Measurements from ENCODE around the gene TMEM81. TPM values are rescaled to one million over a fixed set of nuclear protein-coding genes. Genes with fewer than 3 reads are reported as not detected.

Gene TMEM81
- total and polyA plus RNA-seq, 10 of the 15 experiments (the other 5 are each of a cell fraction or from before 2014, with no cell fraction given): 0.62 to 2.2 (median 1.1) TPM

DNA sequence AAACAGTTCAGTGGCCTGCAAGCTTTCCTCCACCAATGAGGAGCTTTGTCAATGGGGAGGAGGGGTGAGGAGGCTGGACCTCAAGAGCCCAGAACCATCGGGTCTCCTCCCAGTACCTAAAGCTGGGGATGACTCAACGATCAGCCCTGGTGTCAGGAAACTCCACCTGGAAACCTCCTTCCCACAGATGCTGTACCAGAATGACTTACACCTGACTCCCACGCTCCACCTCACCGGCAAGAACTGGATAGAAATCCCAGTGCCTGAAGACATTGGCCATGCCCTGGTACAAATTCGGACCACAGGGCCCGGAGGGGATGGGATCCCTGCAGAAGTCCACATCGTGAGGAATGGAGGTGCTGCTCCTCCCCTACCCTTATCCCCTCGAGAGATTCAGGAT, 11.4 kb downstream of the TMEM81 start:
- H3K4me2 ChIP-seq (ENCODE audit: control insufficient read depth, insufficient read depth): no peak overlapping the region
- no peak overlapping the region for H3K27ac ChIP-seq (ENCODE audit: control insufficient read depth, insufficient read depth)
- no TSS peak for BruUV-seq (replicated peaks)
- no peaks in the 10 kb centered on the region for H3K36me3 ChIP-seq (ENCODE audit: control insufficient read depth in 2 of 2, insufficient read depth in 2 of 2, low read length in 1 of 2)
- ChIA-PET RAD21 (ENCODE audit: unreplicated experiment) (interaction anchor here (0.5 to 1.0 kb wide), 3 partner anchors 11 to 183 kb away, joined by 3 read pairs; no protein-coding TSS in a partner anchor), SMC1A (ENCODE audit: uncharacterized antibody, unreplicated experiment) (interaction anchor here (1.0 kb wide), 1 partner anchor 11 kb away, joined by 3 read pairs; no protein-coding TSS in a partner anchor), POLR2A (no interaction called here), CTCF (interaction anchor here (1.6 to 8.9 kb wide), 2 partner anchors 11 to 184 kb away, joined by 4 to 65 read pairs; no protein-coding TSS in a partner anchor)
- H3K4me1 ChIP-seq (ENCODE audit: control insufficient read depth, insufficient read depth, low read length): no peaks in the 10 kb centered on the region
- H3K9ac ChIP-seq (ENCODE audit: control insufficient read depth, insufficient read depth, low read length): no peak overlapping the region
- H4K20me1 ChIP-seq (ENCODE audit: control insufficient read depth, insufficient read depth): no peaks in the 10 kb centered on the region
- no peak overlapping the region for H3K4me3 ChIP-seq
- WGBS (ENCODE audit: insufficient coverage, insufficient replicate concordance, low lambda C conversion rate, missing lambda C conversion rate): 13% methylated on average over 8 of the region's 8 CpGs
- FAIRE-seq (no peak), ATAC-seq (no peak), DNase-seq (ENCODE audit: low read depth, low spot score) (no peak)
- no peaks in the 10 kb centered on the region for H3K27me3 ChIP-seq (replicated peaks in 1 of 2; ENCODE audit: control insufficient read depth in 2 of 2, insufficient read depth in 2 of 2, low read length in 1 of 2)
- intact Hi-C loops (cut with micrococcal nuclease; ENCODE audit: unreplicated experiment): no loop called here
- H2AFZ ChIP-seq (ENCODE audit: control insufficient read depth, low read depth, low read length): no peak overlapping the region
- H3K79me2 ChIP-seq (ENCODE audit: control insufficient read depth, insufficient read depth, low read length): no peaks in the 10 kb centered on the region
- no peaks in the 10 kb centered on the region for H3K9me3 ChIP-seq (replicated peaks; ENCODE audit: control insufficient read depth, insufficient read depth, low read length)
- TF ChIP-seq SREBF1 (IDR thresholded peaks at IDR 0.05; ENCODE audit: low read length): no peak
- TF ChIP-seq SMARCA5 (IDR thresholded peaks at IDR 0.05): no peak
- no peak for TF ChIP-seq EGR1 (IDR thresholded peaks at IDR 0.05; ENCODE audit: borderline replicate concordance in 1 of 2, low read depth in 2 of 2, low read length in 2 of 2)
- TF ChIP-seq, protein P1, sequence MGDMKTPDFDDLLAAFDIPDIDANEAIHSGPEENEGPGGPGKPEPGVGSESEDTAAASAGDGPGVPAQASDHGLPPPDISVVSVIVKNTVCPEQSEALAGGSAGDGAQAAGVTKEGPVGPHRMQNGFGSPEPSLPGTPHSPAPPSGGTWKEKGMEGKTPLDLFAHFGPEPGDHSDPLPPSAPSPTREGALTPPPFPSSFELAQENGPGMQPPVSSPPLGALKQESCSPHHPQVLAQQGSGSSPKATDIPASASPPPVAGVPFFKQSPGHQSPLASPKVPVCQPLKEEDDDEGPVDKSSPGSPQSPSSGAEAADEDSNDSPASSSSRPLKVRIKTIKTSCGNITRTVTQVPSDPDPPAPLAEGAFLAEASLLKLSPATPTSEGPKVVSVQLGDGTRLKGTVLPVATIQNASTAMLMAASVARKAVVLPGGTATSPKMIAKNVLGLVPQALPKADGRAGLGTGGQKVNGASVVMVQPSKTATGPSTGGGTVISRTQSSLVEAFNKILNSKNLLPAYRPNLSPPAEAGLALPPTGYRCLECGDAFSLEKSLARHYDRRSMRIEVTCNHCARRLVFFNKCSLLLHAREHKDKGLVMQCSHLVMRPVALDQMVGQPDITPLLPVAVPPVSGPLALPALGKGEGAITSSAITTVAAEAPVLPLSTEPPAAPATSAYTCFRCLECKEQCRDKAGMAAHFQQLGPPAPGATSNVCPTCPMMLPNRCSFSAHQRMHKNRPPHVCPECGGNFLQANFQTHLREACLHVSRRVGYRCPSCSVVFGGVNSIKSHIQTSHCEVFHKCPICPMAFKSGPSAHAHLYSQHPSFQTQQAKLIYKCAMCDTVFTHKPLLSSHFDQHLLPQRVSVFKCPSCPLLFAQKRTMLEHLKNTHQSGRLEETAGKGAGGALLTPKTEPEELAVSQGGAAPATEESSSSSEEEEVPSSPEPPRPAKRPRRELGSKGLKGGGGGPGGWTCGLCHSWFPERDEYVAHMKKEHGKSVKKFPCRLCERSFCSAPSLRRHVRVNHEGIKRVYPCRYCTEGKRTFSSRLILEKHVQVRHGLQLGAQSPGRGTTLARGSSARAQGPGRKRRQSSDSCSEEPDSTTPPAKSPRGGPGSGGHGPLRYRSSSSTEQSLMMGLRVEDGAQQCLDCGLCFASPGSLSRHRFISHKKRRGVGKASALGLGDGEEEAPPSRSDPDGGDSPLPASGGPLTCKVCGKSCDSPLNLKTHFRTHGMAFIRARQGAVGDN (IDR thresholded peaks at IDR 0.05): no peak
- TF ChIP-seq KDM1A (IDR thresholded peaks at IDR 0.05; ENCODE audit: borderline replicate concordance): no peak
- TF ChIP-seq POLR2AphosphoS5 (IDR thresholded peaks at IDR 0.05; ENCODE audit: low read length): no peak
- TF ChIP-seq, protein P2, sequence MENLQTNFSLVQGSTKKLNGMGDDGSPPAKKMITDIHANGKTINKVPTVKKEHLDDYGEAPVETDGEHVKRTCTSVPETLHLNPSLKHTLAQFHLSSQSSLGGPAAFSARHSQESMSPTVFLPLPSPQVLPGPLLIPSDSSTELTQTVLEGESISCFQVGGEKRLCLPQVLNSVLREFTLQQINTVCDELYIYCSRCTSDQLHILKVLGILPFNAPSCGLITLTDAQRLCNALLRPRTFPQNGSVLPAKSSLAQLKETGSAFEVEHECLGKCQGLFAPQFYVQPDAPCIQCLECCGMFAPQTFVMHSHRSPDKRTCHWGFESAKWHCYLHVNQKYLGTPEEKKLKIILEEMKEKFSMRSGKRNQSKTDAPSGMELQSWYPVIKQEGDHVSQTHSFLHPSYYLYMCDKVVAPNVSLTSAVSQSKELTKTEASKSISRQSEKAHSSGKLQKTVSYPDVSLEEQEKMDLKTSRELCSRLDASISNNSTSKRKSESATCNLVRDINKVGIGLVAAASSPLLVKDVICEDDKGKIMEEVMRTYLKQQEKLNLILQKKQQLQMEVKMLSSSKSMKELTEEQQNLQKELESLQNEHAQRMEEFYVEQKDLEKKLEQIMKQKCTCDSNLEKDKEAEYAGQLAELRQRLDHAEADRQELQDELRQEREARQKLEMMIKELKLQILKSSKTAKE (IDR thresholded peaks at IDR 0.05; ENCODE audit: low read depth, poor library complexity, severe bottlenecking): no peak
- TF ChIP-seq ZNF384 (IDR thresholded peaks at IDR 0.05; ENCODE audit: borderline replicate concordance, low read depth, low read length): no peak
- TF ChIP-seq MEF2B (IDR thresholded peaks at IDR 0.05; ENCODE audit: partially characterized antibody, poor library complexity, severe bottlenecking): no peak
- in situ Hi-C loops (cut with MboI): no loop called here

Measured in GM12878 (cell line).